ES-I3 (cell line): ENCODE measurements around the gene SH2B2.
"Not testable (repeated sequence)": the region's sequence is repeated elsewhere in the genome, so short reads cannot be mapped to it uniquely, and the experiment has no call there.

Source experiments
- H3K36me3 ChIP-seq: 2 replicates; pipeline ENCODE4 v1.6.1; 2013; ENCODE audit warnings: mild to moderate bottlenecking, low read length, control low read depth, moderate library complexity; ENCODE audit not compliant: insufficient read depth
- H3K4me1 ChIP-seq: 2 replicates; pipeline ENCODE4 v1.6.1; 2013; ENCODE audit warnings: mild to moderate bottlenecking, control low read depth, low read length; ENCODE audit not compliant: insufficient read depth
- H3K9ac ChIP-seq: 2 replicates; pipeline ENCODE4 v1.6.1; 2013; ENCODE audit warnings: low read depth, mild to moderate bottlenecking, low read length, moderate library complexity
- H3K9me3 ChIP-seq: 2 replicates; pipeline ENCODE4 v1.6.1; 2013; ENCODE audit warnings: mild to moderate bottlenecking, low read length, moderate library complexity; ENCODE audit not compliant: control insufficient read depth, insufficient read depth

SH2B2 gene

GRCh38 chr7:102300643-102301221 is 14.1 kb downstream of the SH2B2 start:
- H3K36me3 ChIP-seq: no peaks in the 10 kb centered on the region

GRCh38 chr7:102301367-102301766 is 14.7 kb downstream of the SH2B2 start:
- H3K9ac ChIP-seq, H3K36me3 ChIP-seq, H3K4me1 ChIP-seq, H3K9me3 ChIP-seq: not testable (repeated sequence)

More at GRCh38 chr7:102300643-102301221, 14.1 kb downstream of the SH2B2 start:
- no peaks in the 10 kb centered on the region for H3K9me3 ChIP-seq
- peaks cover 9% of the 10 kb centered on the region for H3K4me1 ChIP-seq
- no peak overlapping the region for H3K9ac ChIP-seq

- Histone ChIP-seq H3K36me3 (no peaks in the 10 kb centered on the region), H3K9me3 (no peaks in the 10 kb centered on the region), H3K9ac (no peak overlapping the region), H3K4me1 (peaks cover 5% of the 10 kb centered on the region)
Measured at GRCh38 chr7:102302025-102302424, 15.4 kb downstream of the SH2B2 start.

- H3K9ac ChIP-seq: no peak overlapping the region
- no peaks in the 10 kb centered on the region for H3K36me3 ChIP-seq
- H3K4me1 ChIP-seq: peaks cover 13% of the 10 kb centered on the region
Measured at GRCh38 chr7:102303669-102304422, 17.2 kb downstream of the SH2B2 start.

GRCh38 chr7:102304668-102305067 is 18.0 kb downstream of the SH2B2 start:
- H3K9ac ChIP-seq: no peak overlapping the region
- no peaks in the 10 kb centered on the region for H3K36me3 ChIP-seq
- H3K4me1 ChIP-seq: peaks cover 13% of the 10 kb centered on the region
- H3K9me3 ChIP-seq: no peaks in the 10 kb centered on the region

More at GRCh38 chr7:102303669-102304422, 17.2 kb downstream of the SH2B2 start:
- no peaks in the 10 kb centered on the region for H3K9me3 ChIP-seq

- no peak overlapping the region for H3K9ac ChIP-seq
- peaks cover 13% of the 10 kb centered on the region for H3K4me1 ChIP-seq
- H3K36me3 ChIP-seq: no peaks in the 10 kb centered on the region
Measured at GRCh38 chr7:102305414-102306268, 19.0 kb downstream of the SH2B2 start.

GRCh38 chr7:102306916-102307677 is 20.4 kb downstream of the SH2B2 start:
- peaks cover 13% of the 10 kb centered on the region; the same call in 1 of the 2 replicates for H3K4me1 ChIP-seq
- peak overlapping the region; percentile 3; the same call in 1 of the 2 replicates for H3K9ac ChIP-seq
- H3K36me3 ChIP-seq: no peaks in the 10 kb centered on the region
- no peaks in the 10 kb centered on the region for H3K9me3 ChIP-seq

More at GRCh38 chr7:102305414-102306268, 19.0 kb downstream of the SH2B2 start:
- H3K9me3 ChIP-seq: no peaks in the 10 kb centered on the region

GRCh38 chr7:102310414-102310815 is 23.7 kb downstream of the SH2B2 start:
- H3K36me3 ChIP-seq: no peaks in the 10 kb centered on the region
- H3K4me1 ChIP-seq: peaks cover 13% of the 10 kb centered on the region; the same call in 1 of the 2 replicates
- H3K9ac ChIP-seq: no peak overlapping the region
- no peaks in the 10 kb centered on the region for H3K9me3 ChIP-seq

GRCh38 chr7:102312317-102312716 is 25.6 kb downstream of the SH2B2 start:
- peaks cover 6% of the 10 kb centered on the region; the same call in 1 of the 2 replicates for H3K4me1 ChIP-seq
- H3K9me3 ChIP-seq: no peaks in the 10 kb centered on the region
- no peak overlapping the region for H3K9ac ChIP-seq
- no peaks in the 10 kb centered on the region for H3K36me3 ChIP-seq

- no peaks in the 10 kb centered on the region for H3K36me3 ChIP-seq
- no peaks in the 10 kb centered on the region for H3K9me3 ChIP-seq
- no peaks in the 10 kb centered on the region; the same call in 1 of the 2 replicates for H3K4me1 ChIP-seq
- H3K9ac ChIP-seq: no peak overlapping the region
Measured at GRCh38 chr7:102313997-102314780, 27.5 kb downstream of the SH2B2 start.

- Histone ChIP-seq H3K9me3 (no peaks in the 10 kb centered on the region), H3K4me1 (peaks cover 8% of the 10 kb centered on the region; the same call in 1 of the 2 replicates), H3K9ac (no peak overlapping the region), H3K36me3 (no peaks in the 10 kb centered on the region)
Measured at GRCh38 chr7:102317231-102318059, 30.8 kb downstream of the SH2B2 start.

GRCh38 chr7:102318482-102318971 is 31.9 kb downstream of the SH2B2 start:
- Histone ChIP-seq H3K36me3 (no peaks in the 10 kb centered on the region), H3K4me1 (peaks cover 8% of the 10 kb centered on the region; the same call in 1 of the 2 replicates), H3K9me3 (no peaks in the 10 kb centered on the region), H3K9ac (no peak overlapping the region)
